Nephron (organoid): ENCODE measurements around the gene NLK.
A peak's percentile ranks its signal among the peaks of the same experiment; 100 is the strongest.

Source experiments
- H3K27ac Mint-ChIP-seq, 3 experiments: 2 replicates each; pipeline ENCODE4 v1.8.0; 2020; ENCODE audit warnings: mixed read lengths in 3 of 3, mild to moderate bottlenecking in 2 of 3, moderate library complexity in 1 of 3
- H3K27me3 Mint-ChIP-seq: 2 replicates; pipeline ENCODE4 v1.8.0; 2021; ENCODE audit warnings: low read depth, mild to moderate bottlenecking, moderate library complexity, mixed read lengths
- H3K36me3 Mint-ChIP-seq: 2 replicates; pipeline ENCODE4 v1.8.0; 2020; ENCODE audit warnings: low read depth, mixed read lengths
- H3K4me1 Mint-ChIP-seq: 2 replicates; pipeline ENCODE4 v1.8.0; 2020; ENCODE audit warnings: mixed read lengths
- H3K4me3 Mint-ChIP-seq, 3 experiments: 2 replicates each; pipeline ENCODE4 v1.8.0; 2020; ENCODE audit warnings: mild to moderate bottlenecking in 3 of 3, mixed read lengths in 3 of 3, moderate library complexity in 2 of 3
- H3K9me3 Mint-ChIP-seq: 2 replicates; pipeline ENCODE4 v1.8.0; 2020; ENCODE audit warnings: mixed read lengths
- TF ChIP-seq, protein P1 (sequence below), 3 experiments: fragments of 200-600 bp; sonication (generic); IDR thresholded peaks; one replicate each; pipeline ENCODE4 v1.5.0; 2021; ENCODE audit warnings: antibody characterized with exemption in 3 of 3; ENCODE audit not compliant: unreplicated experiment in 3 of 3

The NLK gene

DNA sequence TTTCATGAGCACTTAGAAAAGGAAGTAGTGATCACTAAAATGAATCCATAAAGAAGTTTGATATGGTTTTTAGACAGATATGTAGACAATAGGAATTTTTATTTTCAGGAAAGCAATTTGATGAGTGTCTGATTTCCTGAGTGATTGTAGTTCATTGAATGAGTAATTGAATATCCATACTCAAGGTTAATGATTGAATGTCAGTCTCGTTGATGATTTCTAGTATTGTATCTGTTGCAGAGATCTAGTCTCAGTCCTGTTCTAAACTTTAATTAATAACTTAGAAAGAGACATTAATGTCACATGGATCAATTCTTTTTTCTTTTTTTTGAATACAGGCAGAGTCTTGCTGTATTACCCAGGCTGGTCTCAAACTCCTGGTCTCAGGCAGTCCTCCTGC lies 78.3 kb downstream of the NLK start:
- H3K27ac Mint-ChIP-seq: peak overlapping the region; percentile 78 to 93 (median 88)
- TF ChIP-seq, protein P1, sequence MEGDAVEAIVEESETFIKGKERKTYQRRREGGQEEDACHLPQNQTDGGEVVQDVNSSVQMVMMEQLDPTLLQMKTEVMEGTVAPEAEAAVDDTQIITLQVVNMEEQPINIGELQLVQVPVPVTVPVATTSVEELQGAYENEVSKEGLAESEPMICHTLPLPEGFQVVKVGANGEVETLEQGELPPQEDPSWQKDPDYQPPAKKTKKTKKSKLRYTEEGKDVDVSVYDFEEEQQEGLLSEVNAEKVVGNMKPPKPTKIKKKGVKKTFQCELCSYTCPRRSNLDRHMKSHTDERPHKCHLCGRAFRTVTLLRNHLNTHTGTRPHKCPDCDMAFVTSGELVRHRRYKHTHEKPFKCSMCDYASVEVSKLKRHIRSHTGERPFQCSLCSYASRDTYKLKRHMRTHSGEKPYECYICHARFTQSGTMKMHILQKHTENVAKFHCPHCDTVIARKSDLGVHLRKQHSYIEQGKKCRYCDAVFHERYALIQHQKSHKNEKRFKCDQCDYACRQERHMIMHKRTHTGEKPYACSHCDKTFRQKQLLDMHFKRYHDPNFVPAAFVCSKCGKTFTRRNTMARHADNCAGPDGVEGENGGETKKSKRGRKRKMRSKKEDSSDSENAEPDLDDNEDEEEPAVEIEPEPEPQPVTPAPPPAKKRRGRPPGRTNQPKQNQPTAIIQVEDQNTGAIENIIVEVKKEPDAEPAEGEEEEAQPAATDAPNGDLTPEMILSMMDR (IDR thresholded peaks at IDR 0.05; ENCODE audit: unreplicated experiment in 3 of 3): no peak
- no peaks in the 10 kb centered on the region for H3K27me3 Mint-ChIP-seq
- H3K4me1 Mint-ChIP-seq: peaks cover 23% of the 10 kb centered on the region
- H3K4me3 Mint-ChIP-seq: no peak overlapping the region
- peaks cover 13% of the 10 kb centered on the region for H3K36me3 Mint-ChIP-seq
- no peaks in the 10 kb centered on the region for H3K9me3 Mint-ChIP-seq

DNA sequence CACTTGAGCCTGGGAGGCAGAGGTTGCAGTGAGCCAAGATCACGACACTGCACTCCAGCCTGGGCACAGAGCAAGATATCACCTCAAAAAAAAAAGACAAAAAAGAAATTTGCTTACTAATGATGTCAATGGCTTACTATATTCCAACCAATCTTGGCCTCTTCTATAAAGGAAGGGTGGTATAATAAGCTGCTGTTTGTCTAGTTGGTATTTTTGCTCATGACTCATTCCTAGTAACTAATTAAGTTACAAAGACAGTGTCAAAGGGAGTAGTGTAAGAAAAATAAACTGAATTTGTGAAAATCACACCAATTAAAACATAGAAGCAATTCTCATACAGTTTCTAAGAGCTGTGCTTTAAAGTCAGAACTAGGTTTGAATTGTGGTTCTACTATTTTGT lies 82.5 kb downstream of the NLK start:
- TF ChIP-seq, protein P1 (IDR thresholded peaks at IDR 0.05; ENCODE audit: unreplicated experiment in 3 of 3): no peak
- no peak overlapping the region for H3K4me3 Mint-ChIP-seq
- H3K27me3 Mint-ChIP-seq: no peaks in the 10 kb centered on the region
- H3K27ac Mint-ChIP-seq: peak overlapping the region; percentile 21 to 95 (median 93)
- peaks cover 23% of the 10 kb centered on the region for H3K4me1 Mint-ChIP-seq
- no peaks in the 10 kb centered on the region for H3K9me3 Mint-ChIP-seq
- peaks cover 20% of the 10 kb centered on the region for H3K36me3 Mint-ChIP-seq

DNA sequence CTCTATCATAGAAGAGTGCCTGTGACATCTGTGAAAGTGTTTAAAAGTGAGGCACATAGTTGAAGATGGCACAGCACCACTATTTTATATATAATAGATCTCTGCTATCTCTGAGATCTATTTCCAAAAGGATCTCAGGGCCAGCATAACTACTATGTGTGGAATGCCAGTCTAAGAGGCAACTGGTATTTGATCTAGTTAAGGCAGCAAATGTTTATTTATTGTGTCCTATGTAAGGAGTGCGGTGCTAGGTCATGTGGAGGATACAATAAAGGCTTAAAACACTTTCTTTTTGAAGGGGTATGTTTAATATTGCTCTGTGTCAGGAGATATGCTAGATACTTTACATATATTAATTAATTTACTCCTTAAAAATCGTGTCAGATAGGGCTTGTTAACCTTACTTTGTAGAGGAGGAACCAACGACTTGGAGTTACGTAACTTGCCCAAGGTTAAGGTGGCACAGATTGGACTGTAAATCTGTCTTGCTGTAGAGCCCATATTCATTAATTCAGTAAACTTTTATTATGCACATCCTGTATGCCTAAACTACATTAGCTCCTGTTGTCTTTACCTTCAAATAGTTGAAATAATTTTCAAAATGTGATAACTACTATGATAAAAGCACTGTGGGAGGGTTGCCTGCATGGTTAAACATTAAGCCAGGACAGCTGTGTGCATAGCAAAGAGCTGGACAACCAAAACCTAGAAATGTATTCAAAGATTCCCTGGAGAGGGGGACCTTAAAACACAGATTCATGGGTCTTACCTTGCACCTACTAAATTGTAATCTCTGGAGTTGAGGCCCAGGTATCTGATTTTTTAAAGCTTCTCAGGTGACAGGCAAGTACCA lies 83.3 kb downstream of the NLK start:
- Mint-ChIP-seq H3K36me3 (peaks cover 20% of the 10 kb centered on the region), H3K9me3 (no peaks in the 10 kb centered on the region), H3K4me3 (no peak overlapping the region), H3K27ac (peak overlapping the region; percentile 28 to 95 (median 93)), H3K4me1 (peaks cover 28% of the 10 kb centered on the region), H3K27me3 (no peaks in the 10 kb centered on the region)
- TF ChIP-seq, protein P1 (IDR thresholded peaks at IDR 0.05; ENCODE audit: unreplicated experiment in 3 of 3): no peak

GRCh38 chr17:28127196-28127595 lies 84.7 kb downstream of the NLK start:
- H3K4me1 Mint-ChIP-seq: peaks cover 36% of the 10 kb centered on the region
- TF ChIP-seq, protein P1 (IDR thresholded peaks at IDR 0.05; ENCODE audit: unreplicated experiment in 3 of 3): no peak
- H3K27ac Mint-ChIP-seq: peak overlapping the region in 2 of 3 experiments; percentile 34 to 95
- H3K9me3 Mint-ChIP-seq: no peaks in the 10 kb centered on the region
- H3K4me3 Mint-ChIP-seq: no peak overlapping the region
- peaks cover 19% of the 10 kb centered on the region for H3K36me3 Mint-ChIP-seq
- no peaks in the 10 kb centered on the region for H3K27me3 Mint-ChIP-seq

- H3K9me3 Mint-ChIP-seq: no peaks in the 10 kb centered on the region
- peak overlapping the region in 2 of 3 experiments; percentile 46 to 59 for H3K27ac Mint-ChIP-seq
- TF ChIP-seq, protein P1 (IDR thresholded peaks at IDR 0.05; ENCODE audit: unreplicated experiment in 3 of 3): no peak
- H3K4me1 Mint-ChIP-seq: peaks cover 37% of the 10 kb centered on the region
- H3K4me3 Mint-ChIP-seq: no peak overlapping the region
- no peaks in the 10 kb centered on the region for H3K27me3 Mint-ChIP-seq
- peaks cover 16% of the 10 kb centered on the region for H3K36me3 Mint-ChIP-seq
Measured at GRCh38 chr17:28128779-28129178, 86.3 kb downstream of the NLK start.

DNA sequence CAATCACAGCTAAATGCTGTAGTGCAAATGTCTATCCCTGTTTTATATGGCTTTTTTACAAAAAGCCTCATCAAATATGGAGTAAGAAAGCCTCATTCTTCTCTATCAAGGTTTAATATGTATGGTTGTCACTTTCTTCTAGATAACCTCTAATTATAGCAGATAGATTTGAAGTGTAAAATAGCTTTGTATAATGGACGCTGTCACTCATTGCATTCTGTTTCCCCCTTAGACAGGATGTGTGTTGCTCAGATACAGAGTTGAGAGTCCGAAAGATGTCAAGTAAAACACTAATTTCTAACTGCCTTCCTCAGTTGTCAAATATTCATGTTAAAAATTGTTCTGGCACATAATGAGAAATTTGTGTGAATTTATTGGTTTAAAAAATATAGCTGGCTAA lies 88.0 kb downstream of the NLK start:
- Mint-ChIP-seq H3K9me3 (no peaks in the 10 kb centered on the region), H3K36me3 (peaks cover 24% of the 10 kb centered on the region), H3K4me1 (peaks cover 30% of the 10 kb centered on the region), H3K27ac (peak overlapping the region; percentile 32 to 84 (median 66)), H3K4me3 (no peak overlapping the region), H3K27me3 (no peaks in the 10 kb centered on the region)
- TF ChIP-seq, protein P1 (IDR thresholded peaks at IDR 0.05; ENCODE audit: unreplicated experiment in 3 of 3): no peak
